ENCODE measurements around the gene CYP20A1.
"Not testable (repeated sequence)": the region's sequence is repeated elsewhere in the genome, so short reads cannot be mapped to it uniquely, and the experiment has no call there.

Gene CYP20A1, protein sequence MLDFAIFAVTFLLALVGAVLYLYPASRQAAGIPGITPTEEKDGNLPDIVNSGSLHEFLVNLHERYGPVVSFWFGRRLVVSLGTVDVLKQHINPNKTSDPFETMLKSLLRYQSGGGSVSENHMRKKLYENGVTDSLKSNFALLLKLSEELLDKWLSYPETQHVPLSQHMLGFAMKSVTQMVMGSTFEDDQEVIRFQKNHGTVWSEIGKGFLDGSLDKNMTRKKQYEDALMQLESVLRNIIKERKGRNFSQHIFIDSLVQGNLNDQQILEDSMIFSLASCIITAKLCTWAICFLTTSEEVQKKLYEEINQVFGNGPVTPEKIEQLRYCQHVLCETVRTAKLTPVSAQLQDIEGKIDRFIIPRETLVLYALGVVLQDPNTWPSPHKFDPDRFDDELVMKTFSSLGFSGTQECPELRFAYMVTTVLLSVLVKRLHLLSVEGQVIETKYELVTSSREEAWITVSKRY

DNA sequence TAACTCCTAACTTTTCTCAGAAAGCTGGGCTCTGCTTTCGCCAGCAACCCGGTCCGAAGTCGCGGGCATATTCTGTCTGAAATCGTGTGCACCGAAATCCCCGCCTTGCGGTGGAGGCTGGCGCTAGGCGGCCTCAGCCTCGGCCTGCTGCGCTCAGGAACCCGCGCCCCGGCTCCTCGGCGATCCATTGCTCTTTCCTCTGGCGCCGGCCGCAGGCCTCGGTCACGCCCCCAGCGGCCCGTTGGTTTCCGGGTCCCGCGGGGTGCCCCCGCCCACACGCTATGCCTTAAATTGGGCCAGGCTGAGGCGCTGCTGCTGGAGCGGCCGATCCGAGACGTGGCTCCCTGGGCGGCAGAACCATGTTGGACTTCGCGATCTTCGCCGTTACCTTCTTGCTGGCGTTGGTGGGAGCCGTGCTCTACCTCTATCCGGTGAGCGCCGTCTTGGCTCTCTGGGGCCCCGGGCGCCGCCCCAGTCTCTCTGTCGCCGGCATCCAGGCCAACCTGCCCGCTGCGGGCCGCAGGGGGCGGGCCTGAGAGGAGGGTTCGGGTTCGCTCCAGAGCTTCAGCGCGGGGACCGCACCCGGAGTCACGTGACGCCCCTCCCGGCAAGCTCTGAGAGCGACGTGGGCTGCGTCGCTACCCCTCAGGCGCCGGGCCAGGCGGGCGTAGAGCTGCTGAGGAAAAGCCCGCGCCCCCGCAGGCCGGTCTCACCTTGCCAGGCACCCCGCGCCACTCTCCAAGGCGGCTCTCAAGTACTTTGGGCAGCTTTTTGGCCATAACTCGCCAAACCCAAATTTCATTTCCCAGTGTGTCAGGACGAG lies at the start of gene CYP20A1:
CYP20A1 (plus strand) TSS at position 315 of the 823 bp plus-strand sequence; CDS start at position 360, 45 bp downstream.
- H3K27ac Mint-ChIP-seq, result peak within 1 kb of the TSS; percentile 99
- H3K27me3 Mint-ChIP-seq, result no peaks in the 10 kb centered on the region
- peaks cover 0 to 3% of the 10 kb centered on the region in 2 donors for H3K9me3 Mint-ChIP-seq
- H3K4me1 Mint-ChIP-seq, result peaks cover 43% of the 10 kb centered on the region
- DNase-seq (peak; percentile 99), ATAC-seq (peak; percentile 93)
- peak within 1 kb of the TSS; percentile 95 to 98 for H3K4me3 Mint-ChIP-seq

DNA sequence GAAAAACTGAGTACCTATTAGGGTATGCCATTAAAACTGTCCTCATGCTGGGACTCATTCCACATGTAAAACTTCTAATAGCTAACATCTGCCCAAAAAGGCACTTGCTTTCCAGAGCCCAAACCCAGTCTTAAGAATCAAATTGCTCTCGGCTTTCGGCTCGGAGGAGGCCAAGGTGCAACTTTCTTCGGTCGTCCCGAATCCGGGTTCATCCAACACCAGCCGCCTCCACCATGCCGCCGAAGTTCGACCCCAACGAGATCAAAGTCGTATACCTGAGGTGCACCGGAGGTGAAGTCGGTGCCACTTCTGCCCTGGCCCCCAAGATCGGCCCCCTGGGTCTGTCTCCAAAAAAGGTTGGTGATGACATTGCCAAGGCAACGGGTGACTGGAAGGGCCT lies 48.3 kb upstream of the CYP20A1 start:
- ATAC-seq, H3K4me3 Mint-ChIP-seq, H3K9me3 Mint-ChIP-seq, H3K4me1 Mint-ChIP-seq, DNase-seq, H3K27ac Mint-ChIP-seq, H3K27me3 Mint-ChIP-seq: not testable (repeated sequence)

DNA sequence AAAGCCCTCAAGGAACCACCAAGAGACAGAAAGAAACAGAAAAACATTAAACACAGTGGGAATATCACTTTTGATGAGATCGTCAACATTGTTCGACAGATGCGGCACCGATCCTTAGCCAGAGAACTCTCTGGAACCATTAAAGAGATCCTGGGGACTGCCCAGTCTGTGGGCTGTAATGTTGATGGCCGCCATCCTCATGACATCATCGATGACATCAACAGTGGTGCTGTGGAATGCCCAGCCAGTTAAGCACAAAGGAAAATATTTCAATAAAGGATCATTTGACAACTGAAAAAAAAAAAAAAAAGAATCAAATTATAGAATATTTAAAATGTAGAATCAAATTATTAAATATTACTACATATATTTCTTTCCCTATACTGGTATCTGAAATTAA lies 47.8 kb upstream of the CYP20A1 start:
- H3K9me3 Mint-ChIP-seq, H3K4me3 Mint-ChIP-seq, H3K27me3 Mint-ChIP-seq, DNase-seq, H3K27ac Mint-ChIP-seq, H3K4me1 Mint-ChIP-seq, ATAC-seq: not testable (repeated sequence)

DNA sequence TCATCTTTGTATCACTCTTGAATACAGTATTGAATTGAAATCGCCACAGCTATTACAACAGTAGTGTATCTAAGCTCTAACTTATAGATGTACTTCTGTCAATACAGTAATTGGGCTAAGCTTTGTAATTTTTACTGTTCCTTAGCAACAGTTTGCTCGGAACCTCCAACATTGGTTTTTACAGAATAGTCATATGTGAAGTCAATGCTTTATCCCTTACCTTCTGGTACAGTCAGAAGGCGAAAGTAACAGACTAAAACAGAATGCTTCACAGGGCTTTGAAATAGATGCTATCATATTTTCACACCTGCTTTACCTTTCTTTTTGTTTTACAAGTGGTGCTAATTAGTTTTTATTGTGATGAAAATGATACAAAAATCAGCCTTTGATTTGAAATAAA lies 46.9 kb upstream of the CYP20A1 start:
- ATAC-seq (no peak), DNase-seq (no peak)
- H3K27me3 Mint-ChIP-seq, result no peaks in the 10 kb centered on the region
- no peaks in the 10 kb centered on the region for H3K4me1 Mint-ChIP-seq
- H3K4me3 Mint-ChIP-seq, result no peak overlapping the region
- no peak overlapping the region for H3K27ac Mint-ChIP-seq
- H3K9me3 Mint-ChIP-seq, result no peaks in the 10 kb centered on the region

DNA sequence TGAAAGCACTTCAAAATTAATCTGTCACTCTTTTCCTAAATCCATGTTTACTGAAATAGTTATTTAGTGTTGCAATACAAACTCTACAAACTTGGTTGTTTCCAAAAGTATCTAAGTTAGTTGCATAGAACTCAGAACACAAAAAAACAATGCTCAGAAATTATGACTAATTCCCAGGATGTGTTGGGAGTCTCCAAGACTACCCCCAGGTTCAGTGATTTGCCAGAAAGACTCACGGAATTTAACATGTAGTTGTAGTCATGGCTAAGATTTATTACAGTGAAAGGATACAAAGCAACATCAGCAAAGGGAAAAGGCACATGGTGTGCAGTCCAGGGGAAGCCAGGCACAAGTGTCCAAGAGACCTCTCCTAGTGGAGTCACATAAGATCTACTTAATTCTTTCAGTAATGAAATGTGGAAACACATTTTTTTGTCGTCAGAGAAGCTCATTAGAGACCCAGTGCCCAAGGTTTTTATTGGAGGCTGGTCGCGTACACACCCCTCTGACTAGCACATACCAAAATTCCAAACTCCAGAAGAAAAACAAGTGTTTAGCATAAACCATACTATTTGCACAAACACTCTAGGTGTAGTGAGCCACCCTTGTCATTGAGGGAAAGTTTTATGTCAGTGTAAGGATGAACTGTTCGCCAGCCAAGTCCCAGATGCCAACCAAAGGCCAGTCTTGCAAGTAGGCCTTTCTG lies 43.3 kb upstream of the CYP20A1 start:
- no peak overlapping the region for H3K4me3 Mint-ChIP-seq
- DNase-seq (no peak), ATAC-seq (no peak)
- H3K27ac Mint-ChIP-seq, result no peak overlapping the region
- no peaks in the 10 kb centered on the region for H3K27me3 Mint-ChIP-seq
- H3K9me3 Mint-ChIP-seq, result no peaks in the 10 kb centered on the region
- no peaks in the 10 kb centered on the region for H3K4me1 Mint-ChIP-seq

DNA sequence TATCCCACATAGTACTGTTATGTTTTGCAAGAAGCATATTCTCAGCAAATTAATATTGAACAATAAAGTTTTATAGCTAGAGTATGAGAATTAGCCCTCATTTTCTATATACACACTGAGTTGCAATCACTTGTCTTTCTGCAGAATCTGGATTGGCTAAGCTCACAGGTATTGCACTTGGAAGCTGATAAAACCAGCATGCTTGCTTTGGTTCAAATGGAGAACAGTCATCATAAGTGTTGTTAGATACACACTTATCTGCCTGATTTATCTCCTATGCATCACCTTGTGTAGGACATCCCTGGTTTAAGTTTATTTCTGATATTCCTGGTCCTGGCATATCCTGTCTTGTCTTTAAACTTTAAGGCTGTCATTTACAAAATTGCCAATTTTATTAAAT lies 38.0 kb upstream of the CYP20A1 start:
- ATAC-seq (no peak), DNase-seq (no peak)
- Mint-ChIP-seq H3K27me3 (no peaks in the 10 kb centered on the region), H3K4me1 (no peaks in the 10 kb centered on the region), H3K4me3 (no peak overlapping the region), H3K9me3 (no peaks in the 10 kb centered on the region), H3K27ac (no peak overlapping the region)

DNA sequence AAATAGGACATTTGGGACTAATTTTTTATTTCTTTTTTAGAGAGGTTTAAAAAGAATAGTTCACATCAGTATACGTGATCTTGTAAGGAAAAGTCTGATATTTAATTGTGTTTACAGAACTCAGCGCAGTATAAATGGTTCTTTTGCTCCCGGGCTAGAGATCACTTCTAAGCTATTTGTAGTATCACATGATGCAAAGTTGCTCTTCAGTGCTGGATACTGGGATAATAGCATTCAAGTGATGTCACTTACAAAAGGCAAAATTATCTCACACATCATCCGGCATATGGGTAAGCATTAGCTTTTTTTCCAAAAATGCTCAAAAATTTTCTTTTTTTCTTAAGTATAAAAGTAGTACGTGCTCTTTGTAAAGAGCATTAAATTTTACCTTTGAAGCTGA lies 37.4 kb upstream of the CYP20A1 start:
- H3K4me3 Mint-ChIP-seq, result no peak overlapping the region

DNA sequence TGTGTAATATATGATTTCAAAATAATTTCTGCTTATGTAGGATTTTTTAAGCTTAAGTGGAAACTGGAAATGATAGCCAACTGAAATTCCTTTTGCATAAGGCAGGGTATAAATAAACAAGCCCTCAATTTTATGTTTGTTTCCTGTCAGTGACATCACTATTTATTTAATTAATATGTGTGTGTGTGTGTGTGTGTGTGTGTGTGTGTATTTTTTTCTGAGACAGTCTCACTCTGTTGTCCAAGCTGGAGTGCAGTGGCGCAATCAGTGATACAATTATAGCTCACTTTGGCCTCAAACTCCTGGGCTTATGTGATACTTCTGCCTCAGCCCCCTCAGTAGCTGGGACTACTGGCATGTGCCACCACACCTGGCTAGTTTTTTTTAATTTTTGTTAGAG lies 29.3 kb upstream of the CYP20A1 start:
- Mint-ChIP-seq H3K27me3 (no peaks in the 10 kb centered on the region), H3K27ac (no peak overlapping the region), H3K4me3 (no peak overlapping the region), H3K4me1 (no peaks in the 10 kb centered on the region), H3K9me3 (no peaks in the 10 kb centered on the region)
- no peak for DNase-seq
- no peak for ATAC-seq

More for the DNA sequence above, 37.4 kb upstream of the CYP20A1 start:
- Mint-ChIP-seq H3K27ac (no peak overlapping the region), H3K4me1 (no peaks in the 10 kb centered on the region), H3K9me3 (no peaks in the 10 kb centered on the region), H3K27me3 (no peaks in the 10 kb centered on the region)
- no peak for ATAC-seq
- no peak for DNase-seq

DNA sequence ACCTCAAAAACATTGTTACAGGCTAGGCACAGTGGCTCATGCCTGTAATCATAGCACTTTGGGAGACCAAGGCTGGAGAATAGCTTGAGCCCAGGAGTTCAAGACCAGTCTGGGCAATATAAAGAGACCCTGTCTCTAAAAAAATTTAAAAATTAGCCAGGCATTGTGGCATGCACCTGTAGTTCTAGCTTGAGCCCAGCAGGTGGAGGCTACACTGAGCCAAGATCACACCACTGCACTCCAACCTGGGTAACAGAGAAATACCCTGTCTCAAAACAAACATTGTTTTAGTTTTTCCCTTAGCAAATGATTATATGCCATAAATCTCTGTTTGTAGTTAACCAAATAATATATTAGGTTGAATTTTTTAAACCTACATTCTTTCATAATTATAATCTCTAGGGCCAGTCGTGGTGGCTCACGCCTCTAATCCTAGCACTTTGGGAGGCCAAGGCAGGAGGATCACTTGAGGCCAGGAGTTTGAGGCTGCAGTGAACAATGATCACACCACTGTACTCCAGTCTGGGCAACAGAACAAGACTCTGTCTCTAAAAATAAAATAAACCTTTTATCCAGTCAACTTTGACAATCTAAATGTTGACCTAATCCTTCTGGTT lies 13.3 kb upstream of the CYP20A1 start:
- no peak overlapping the region for H3K27ac Mint-ChIP-seq
- H3K4me1 Mint-ChIP-seq, result no peaks in the 10 kb centered on the region
- H3K4me3 Mint-ChIP-seq, result no peak overlapping the region
- peak in 1 of 2 donors; percentile 29 for DNase-seq
- no peaks in the 10 kb centered on the region for H3K9me3 Mint-ChIP-seq
- peak; percentile 66 for ATAC-seq
- H3K27me3 Mint-ChIP-seq, result no peaks in the 10 kb centered on the region

DNA sequence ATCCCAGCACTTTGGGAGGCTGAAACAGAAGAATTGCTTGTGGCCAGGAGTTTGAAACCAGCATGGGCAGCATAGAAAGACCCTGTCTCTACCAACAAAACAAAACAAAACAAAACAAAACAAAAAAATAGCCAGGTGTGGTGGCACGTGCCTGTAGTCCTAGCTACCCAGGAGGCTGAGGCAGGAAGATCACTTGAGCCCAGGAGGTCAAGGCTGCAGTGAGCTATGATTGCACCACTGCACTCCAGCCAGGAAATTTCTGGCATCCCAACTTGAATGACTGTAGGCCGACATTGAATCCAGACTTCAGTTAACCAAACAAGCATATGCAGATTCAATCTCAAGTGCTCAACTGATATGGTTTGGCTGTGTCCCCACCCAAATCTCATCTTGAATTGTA lies 9.1 kb upstream of the CYP20A1 start:
- ATAC-seq, H3K9me3 Mint-ChIP-seq, H3K27ac Mint-ChIP-seq, DNase-seq, H3K4me1 Mint-ChIP-seq, H3K4me3 Mint-ChIP-seq, H3K27me3 Mint-ChIP-seq: not testable (repeated sequence)

DNA sequence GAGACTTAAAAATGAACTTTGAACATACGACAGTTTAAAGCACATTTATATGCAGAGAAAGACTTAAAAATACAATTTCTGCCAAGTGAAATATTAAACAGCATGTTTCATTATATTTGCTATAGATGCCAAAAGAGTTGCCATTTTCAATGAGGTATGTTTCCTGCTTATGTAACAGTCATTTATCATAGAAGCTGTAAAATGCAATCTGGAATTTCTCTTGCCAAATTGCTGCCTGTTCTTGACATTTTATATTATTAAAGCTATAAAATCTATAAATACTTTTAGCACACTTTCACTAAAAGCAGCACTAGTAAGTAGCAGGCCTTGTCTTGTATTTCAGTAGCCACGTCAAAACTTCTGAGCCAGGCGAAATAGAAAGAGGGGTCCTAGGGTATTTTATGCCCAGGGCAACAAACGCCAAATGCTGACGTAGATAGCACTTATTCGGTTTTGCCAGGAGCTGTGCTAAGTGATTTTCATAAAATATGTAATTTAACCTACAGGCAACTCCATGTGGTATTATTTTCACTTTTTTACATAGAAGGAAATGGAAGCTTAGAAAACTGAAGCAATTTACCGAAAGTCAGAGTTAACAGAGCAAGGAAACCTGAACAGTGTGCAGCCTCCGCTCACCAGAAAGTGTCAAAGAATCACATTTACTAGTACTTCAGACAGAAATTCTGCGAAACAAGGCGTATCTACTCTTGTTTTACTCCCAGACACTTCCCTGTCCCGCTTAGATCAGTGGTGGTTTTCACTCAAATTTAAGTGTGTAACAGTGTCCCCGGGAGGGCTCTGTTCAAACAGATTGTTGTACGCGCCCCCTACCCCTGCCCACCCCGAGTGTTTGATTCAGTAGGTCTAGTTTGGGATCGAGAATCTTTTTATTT lies 1.2 kb upstream of the CYP20A1 start:
- Mint-ChIP-seq H3K27me3 (no peaks in the 10 kb centered on the region), H3K9me3 (peaks cover 0 to 3% of the 10 kb centered on the region in 2 donors), H3K4me3 (peak overlapping the region; percentile 95 to 98), H3K4me1 (peaks cover 32% of the 10 kb centered on the region), H3K27ac (peak overlapping the region in 1 of 2 donors; percentile 99)
- no peak for DNase-seq
- ATAC-seq, result no peak

DNA sequence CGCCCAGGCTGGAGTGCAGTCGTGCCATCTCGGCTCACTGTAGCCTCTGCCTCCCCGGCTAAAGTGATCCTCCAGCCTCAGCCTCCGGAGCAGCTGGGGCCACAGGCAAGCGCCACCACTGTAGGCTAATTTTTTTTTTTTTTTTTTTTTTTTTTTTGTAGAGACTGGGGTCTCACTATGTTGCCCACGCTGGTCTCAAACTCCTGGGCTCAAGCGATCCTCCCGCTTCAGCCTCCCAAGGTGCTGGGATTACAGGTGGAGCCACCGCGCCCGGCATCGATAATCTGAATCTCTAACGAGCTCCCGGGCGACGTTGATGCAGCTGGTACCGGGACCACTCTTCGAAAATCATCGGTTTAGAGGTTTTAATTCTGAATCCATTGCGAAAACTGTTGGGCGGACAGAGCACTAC lies 520 bp upstream of the CYP20A1 start:
- peak; percentile 0 for ATAC-seq
- Mint-ChIP-seq H3K4me3 (peak overlapping the region; percentile 95 to 98), H3K27me3 (no peaks in the 10 kb centered on the region), H3K9me3 (peaks cover 0 to 3% of the 10 kb centered on the region in 2 donors), H3K27ac (peak overlapping the region; percentile 99), H3K4me1 (peaks cover 39% of the 10 kb centered on the region)
- DNase-seq, result no peak

DNA sequence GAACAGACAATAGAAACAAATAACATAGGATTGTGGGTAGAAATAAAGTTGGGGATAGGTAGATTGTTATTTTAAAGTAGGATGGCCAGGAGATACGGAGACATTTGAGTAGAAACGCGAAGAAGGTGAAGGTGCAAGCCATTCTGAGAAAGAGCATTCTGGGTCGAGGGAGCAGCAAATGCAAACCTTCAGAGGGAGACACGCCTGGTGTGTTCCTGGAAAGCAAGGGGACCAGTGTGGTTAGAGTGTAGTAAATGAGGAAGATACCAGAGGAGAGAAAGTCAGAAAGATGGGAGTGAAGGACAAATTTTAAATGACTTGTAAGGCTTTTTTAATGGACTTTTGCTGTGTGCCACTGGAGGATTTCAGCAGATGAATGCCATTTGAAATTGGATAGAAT lies 1.7 kb downstream of the CYP20A1 start:
- H3K4me1 Mint-ChIP-seq, result peaks cover 47% of the 10 kb centered on the region

DNA sequence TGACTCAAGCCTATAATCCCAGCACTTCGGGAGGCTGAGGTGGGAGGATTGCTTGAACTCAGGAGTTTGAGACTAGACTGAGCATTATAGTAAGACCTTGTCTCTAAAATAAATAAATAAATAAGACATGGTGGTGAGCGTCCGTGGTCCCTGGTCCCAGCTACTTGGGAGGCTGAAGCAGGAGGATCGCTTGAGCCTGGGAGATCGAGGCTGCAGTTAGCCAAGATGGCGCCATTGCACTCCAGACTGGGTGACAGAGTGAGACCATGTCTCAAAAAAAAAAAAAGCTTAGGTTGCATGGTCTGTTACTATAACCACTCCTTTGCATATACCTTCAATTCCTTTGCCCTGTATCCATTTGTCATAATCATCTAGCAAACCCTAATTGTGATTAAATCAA lies 3.7 kb downstream of the CYP20A1 start:
- ATAC-seq, result no peak
- H3K4me1 Mint-ChIP-seq, result peaks cover 47% of the 10 kb centered on the region
- no peak for DNase-seq
- H3K27ac Mint-ChIP-seq, result no peak overlapping the region
- no peaks in the 10 kb centered on the region for H3K27me3 Mint-ChIP-seq
- H3K9me3 Mint-ChIP-seq, result peaks cover 0 to 3% of the 10 kb centered on the region in 2 donors
- no peak overlapping the region for H3K4me3 Mint-ChIP-seq

More for the DNA sequence above, 1.7 kb downstream of the CYP20A1 start:
- DNase-seq (no peak), ATAC-seq (no peak)
- H3K9me3 Mint-ChIP-seq, result peaks cover 0 to 3% of the 10 kb centered on the region in 2 donors
- H3K27me3 Mint-ChIP-seq, result no peaks in the 10 kb centered on the region
- peak overlapping the region in 1 of 2 donors; percentile 99 for H3K27ac Mint-ChIP-seq
- H3K4me3 Mint-ChIP-seq, result peak overlapping the region; percentile 95 to 98

All from stimulated activated naive CD8-positive, alpha-beta T cell treated with anti-CD3 and anti-CD28 coated beads, Interleukin-15, amount 100 ng/mL, for 72 hours (primary cell).